Measurements from ENCODE around the gene ABCA4.

DNA sequence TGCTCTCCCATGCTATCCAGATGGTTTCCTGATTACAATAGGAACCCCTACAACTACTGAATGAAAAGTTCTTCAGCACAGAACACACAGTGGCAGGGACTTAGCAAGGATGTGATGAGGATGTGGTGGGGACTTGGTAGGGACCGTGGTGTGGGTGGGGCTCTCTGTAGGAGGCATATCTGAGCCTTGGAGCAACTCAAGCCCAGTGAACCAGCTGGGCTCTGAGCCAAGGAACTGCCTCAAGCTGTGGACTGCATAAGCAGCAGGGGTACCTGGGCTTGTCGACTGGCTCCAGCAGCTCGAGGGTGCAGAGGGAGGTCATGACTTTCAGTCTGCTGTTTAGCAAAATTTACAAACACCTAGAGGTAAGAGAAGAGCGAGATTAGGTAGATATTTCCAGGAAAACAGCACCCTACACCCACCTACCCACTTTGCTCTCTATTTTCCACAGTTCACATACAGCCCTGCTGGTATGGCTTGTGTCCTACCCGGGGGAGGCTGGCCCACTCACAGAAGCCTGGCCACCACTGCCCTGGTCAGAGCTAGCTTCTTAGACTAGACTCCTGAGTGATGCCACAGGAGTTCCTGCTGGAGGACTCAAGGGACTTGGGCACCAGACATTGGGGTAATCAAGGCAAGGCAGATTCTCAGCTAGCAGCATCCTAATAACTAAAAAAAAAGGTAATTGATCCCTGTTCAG is 125.0 kb downstream of the ABCA4 start:
- TF ChIP-seq, protein P1, sequence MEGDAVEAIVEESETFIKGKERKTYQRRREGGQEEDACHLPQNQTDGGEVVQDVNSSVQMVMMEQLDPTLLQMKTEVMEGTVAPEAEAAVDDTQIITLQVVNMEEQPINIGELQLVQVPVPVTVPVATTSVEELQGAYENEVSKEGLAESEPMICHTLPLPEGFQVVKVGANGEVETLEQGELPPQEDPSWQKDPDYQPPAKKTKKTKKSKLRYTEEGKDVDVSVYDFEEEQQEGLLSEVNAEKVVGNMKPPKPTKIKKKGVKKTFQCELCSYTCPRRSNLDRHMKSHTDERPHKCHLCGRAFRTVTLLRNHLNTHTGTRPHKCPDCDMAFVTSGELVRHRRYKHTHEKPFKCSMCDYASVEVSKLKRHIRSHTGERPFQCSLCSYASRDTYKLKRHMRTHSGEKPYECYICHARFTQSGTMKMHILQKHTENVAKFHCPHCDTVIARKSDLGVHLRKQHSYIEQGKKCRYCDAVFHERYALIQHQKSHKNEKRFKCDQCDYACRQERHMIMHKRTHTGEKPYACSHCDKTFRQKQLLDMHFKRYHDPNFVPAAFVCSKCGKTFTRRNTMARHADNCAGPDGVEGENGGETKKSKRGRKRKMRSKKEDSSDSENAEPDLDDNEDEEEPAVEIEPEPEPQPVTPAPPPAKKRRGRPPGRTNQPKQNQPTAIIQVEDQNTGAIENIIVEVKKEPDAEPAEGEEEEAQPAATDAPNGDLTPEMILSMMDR (IDR thresholded peaks at IDR 0.05), result no peak
- no peak for TF ChIP-seq POLR2A (IDR thresholded peaks at IDR 0.05)
